Skeletal muscle satellite cell (primary cell): ENCODE results near the gene ZFR.
"Not testable (repeated sequence)": the region's sequence is repeated elsewhere in the genome, so short reads cannot be mapped to it uniquely, and the experiment has no call there.

Source experiments
- H3K27me3 ChIP-seq: 2 replicates; pipeline ENCODE4 v1.7.0; 2013; ENCODE audit warnings: low read length; ENCODE audit not compliant: control insufficient read depth, insufficient read depth
- H3K36me3 ChIP-seq: 2 replicates; pipeline ENCODE4 v1.7.0; 2013; ENCODE audit warnings: mild to moderate bottlenecking, control low read depth, low read length; ENCODE audit not compliant: insufficient read depth
- H3K4me1 ChIP-seq: 2 replicates; pipeline ENCODE4 v1.7.0; 2013; ENCODE audit warnings: low read length; ENCODE audit not compliant: control insufficient read depth, insufficient read depth
- H3K4me2 ChIP-seq: 2 replicates; pipeline ENCODE4 v1.7.0; 2013; ENCODE audit warnings: mild to moderate bottlenecking, low read length
- H3K4me3 ChIP-seq: 2 replicates; pipeline ENCODE4 v1.7.0; 2013; ENCODE audit warnings: low read length
- H3K9ac ChIP-seq: 2 replicates; pipeline ENCODE4 v1.7.0; 2013; ENCODE audit warnings: mild to moderate bottlenecking, low read depth, low read length, moderate library complexity
- H3K9me3 ChIP-seq: replicated peaks from 2 replicates; pipeline ENCODE4 v1.7.0; 2013; ENCODE audit warnings: mild to moderate bottlenecking, control low read depth, low read length

ZFR gene

GRCh38 chr5:32378966-32379365, 65.6 kb downstream of the ZFR start:
- H3K9me3 ChIP-seq = no peaks in the 10 kb centered on the region
- H3K9ac ChIP-seq = no peak overlapping the region
- H3K4me2 ChIP-seq = no peak overlapping the region
- peaks cover 51% of the 10 kb centered on the region for H3K36me3 ChIP-seq
- H3K4me1 ChIP-seq = no peaks in the 10 kb centered on the region
- no peak overlapping the region for H3K4me3 ChIP-seq
- H3K27me3 ChIP-seq = no peaks in the 10 kb centered on the region

GRCh38 chr5:32369542-32370155, 74.9 kb downstream of the ZFR start:
- Histone ChIP-seq H3K4me1 (peaks cover 3% of the 10 kb centered on the region), H3K9me3 (no peaks in the 10 kb centered on the region), H3K4me3 (no peak overlapping the region), H3K27me3 (no peaks in the 10 kb centered on the region), H3K4me2 (no peak overlapping the region), H3K36me3 (peaks cover 56% of the 10 kb centered on the region), H3K9ac (no peak overlapping the region)

- Histone ChIP-seq H3K9ac (no peak overlapping the region), H3K4me2 (no peak overlapping the region), H3K4me3 (no peak overlapping the region), H3K27me3 (no peaks in the 10 kb centered on the region), H3K9me3 (no peaks in the 10 kb centered on the region), H3K4me1 (peaks cover 3% of the 10 kb centered on the region), H3K36me3 (peaks cover 62% of the 10 kb centered on the region)
These were observed 75.5 kb downstream of the ZFR start for GRCh38 chr5:32369032-32369431.

- H3K27me3 ChIP-seq, H3K4me3 ChIP-seq, H3K4me1 ChIP-seq, H3K9me3 ChIP-seq, H3K9ac ChIP-seq, H3K4me2 ChIP-seq: not testable (repeated sequence)
- peaks cover 68% of the 10 kb centered on the region for H3K36me3 ChIP-seq
These were observed 77.3 kb downstream of the ZFR start for GRCh38 chr5:32367271-32367670.

GRCh38 chr5:32365623-32366022, 78.9 kb downstream of the ZFR start:
- H3K9ac ChIP-seq = no peak overlapping the region
- H3K27me3 ChIP-seq = no peaks in the 10 kb centered on the region
- H3K4me3 ChIP-seq = no peak overlapping the region
- no peaks in the 10 kb centered on the region for H3K4me1 ChIP-seq
- H3K4me2 ChIP-seq = no peak overlapping the region
- H3K36me3 ChIP-seq = peaks cover 68% of the 10 kb centered on the region
- no peaks in the 10 kb centered on the region for H3K9me3 ChIP-seq

- peaks cover 62% of the 10 kb centered on the region for H3K36me3 ChIP-seq
- H3K4me2 ChIP-seq = no peak overlapping the region
- H3K9ac ChIP-seq = no peak overlapping the region
- no peak overlapping the region for H3K4me3 ChIP-seq
- no peaks in the 10 kb centered on the region for H3K4me1 ChIP-seq
- no peaks in the 10 kb centered on the region for H3K9me3 ChIP-seq
- no peaks in the 10 kb centered on the region for H3K27me3 ChIP-seq
These were observed 81.5 kb downstream of the ZFR start for GRCh38 chr5:32363030-32363429.

- Histone ChIP-seq H3K9me3 (no peaks in the 10 kb centered on the region), H3K4me3 (no peak overlapping the region), H3K36me3 (peaks cover 57% of the 10 kb centered on the region), H3K27me3 (no peaks in the 10 kb centered on the region), H3K4me2 (no peak overlapping the region), H3K4me1 (no peaks in the 10 kb centered on the region), H3K9ac (no peak overlapping the region)
These were observed 82.0 kb downstream of the ZFR start for GRCh38 chr5:32362527-32362926.

GRCh38 chr5:32360906-32361305, 83.6 kb downstream of the ZFR start:
- H3K36me3 ChIP-seq = peaks cover 57% of the 10 kb centered on the region
- no peaks in the 10 kb centered on the region for H3K27me3 ChIP-seq
- H3K4me3 ChIP-seq = no peak overlapping the region
- H3K9ac ChIP-seq = no peak overlapping the region
- H3K9me3 ChIP-seq = no peaks in the 10 kb centered on the region
- no peak overlapping the region for H3K4me2 ChIP-seq
- no peaks in the 10 kb centered on the region for H3K4me1 ChIP-seq

- no peak overlapping the region for H3K9ac ChIP-seq
- no peaks in the 10 kb centered on the region for H3K9me3 ChIP-seq
- no peak overlapping the region for H3K4me3 ChIP-seq
- no peaks in the 10 kb centered on the region for H3K4me1 ChIP-seq
- H3K36me3 ChIP-seq = peaks cover 57% of the 10 kb centered on the region
- H3K4me2 ChIP-seq = no peak overlapping the region
- H3K27me3 ChIP-seq = no peaks in the 10 kb centered on the region
These were observed 85.9 kb downstream of the ZFR start for GRCh38 chr5:32358611-32359010.

GRCh38 chr5:32357658-32358057, 86.9 kb downstream of the ZFR start:
- H3K9ac ChIP-seq = no peak overlapping the region
- H3K36me3 ChIP-seq = peaks cover 56% of the 10 kb centered on the region
- H3K4me1 ChIP-seq = no peaks in the 10 kb centered on the region
- H3K27me3 ChIP-seq = no peaks in the 10 kb centered on the region
- H3K9me3 ChIP-seq = no peaks in the 10 kb centered on the region
- H3K4me3 ChIP-seq = no peak overlapping the region
- H3K4me2 ChIP-seq = no peak overlapping the region

- Histone ChIP-seq H3K4me1 (no peaks in the 10 kb centered on the region), H3K4me2 (no peak overlapping the region), H3K4me3 (no peak overlapping the region), H3K9me3 (no peaks in the 10 kb centered on the region), H3K9ac (no peak overlapping the region), H3K27me3 (no peaks in the 10 kb centered on the region), H3K36me3 (peaks cover 41% of the 10 kb centered on the region)
These were observed 88.9 kb downstream of the ZFR start for GRCh38 chr5:32355686-32356085.

- Histone ChIP-seq H3K36me3 (peaks cover 25% of the 10 kb centered on the region), H3K9ac (no peak overlapping the region), H3K4me2 (no peak overlapping the region), H3K4me1 (no peaks in the 10 kb centered on the region), H3K27me3 (no peaks in the 10 kb centered on the region), H3K4me3 (no peak overlapping the region), H3K9me3 (no peaks in the 10 kb centered on the region)
These were observed 91.1 kb downstream of the ZFR start for GRCh38 chr5:32353420-32353819.
